Suppressor macrophage (primary cell): ENCODE measurements around the gene CDH4.
"Not testable (repeated sequence)": the region's sequence is repeated elsewhere in the genome, so short reads cannot be mapped to it uniquely, and the experiment has no call there.

Experiments used
- DNase-seq, 4 experiments: peaks; one replicate each; pipeline ENCODE4 v3.0.0-alpha.2; 2020 to 2022

Gene CDH4

GRCh38 chr20:61464307-61465303 lies 212.5 kb downstream of the CDH4 start:
- no peak for DNase-seq

DNA sequence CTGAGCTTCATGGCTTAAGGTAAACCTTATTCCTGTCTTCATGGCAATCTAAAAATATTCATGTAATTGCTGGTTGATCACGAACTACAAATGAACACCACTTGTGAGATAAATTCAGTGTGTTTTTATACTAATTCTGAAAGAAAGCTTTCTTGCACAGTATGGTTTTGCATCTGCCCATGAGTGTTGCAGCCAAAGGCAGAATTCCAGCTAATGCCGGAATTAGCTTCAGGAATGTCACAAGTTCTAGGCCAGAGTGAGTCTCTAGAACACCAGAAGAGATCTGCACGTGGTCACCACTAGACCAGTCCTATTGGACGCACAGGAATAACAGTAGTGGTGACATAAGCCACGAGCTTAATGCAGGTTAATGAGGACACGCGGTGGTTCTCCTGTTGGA lies 223.7 kb downstream of the CDH4 start:
- no peak for DNase-seq

DNA sequence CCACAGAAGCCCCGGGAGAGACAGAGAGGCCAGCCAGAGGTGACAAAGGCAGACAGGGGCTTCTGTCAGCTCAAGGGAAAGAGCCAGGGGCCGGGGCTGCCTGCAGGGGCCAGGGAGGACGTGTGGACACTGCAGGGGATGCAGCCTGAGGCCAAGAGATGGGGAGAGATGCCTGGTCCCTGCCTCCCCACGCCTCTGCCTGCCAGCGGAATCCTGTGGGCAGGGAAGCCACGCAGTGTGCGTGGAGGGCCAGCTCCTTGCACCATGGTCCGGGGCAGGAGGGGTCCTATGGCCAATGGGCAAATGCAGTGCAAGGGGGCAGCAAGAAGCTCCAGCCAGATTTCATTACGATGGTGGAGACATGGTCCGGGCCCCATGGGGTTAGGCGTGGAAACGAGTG lies 224.9 kb downstream of the CDH4 start:
- no peak for DNase-seq

DNA sequence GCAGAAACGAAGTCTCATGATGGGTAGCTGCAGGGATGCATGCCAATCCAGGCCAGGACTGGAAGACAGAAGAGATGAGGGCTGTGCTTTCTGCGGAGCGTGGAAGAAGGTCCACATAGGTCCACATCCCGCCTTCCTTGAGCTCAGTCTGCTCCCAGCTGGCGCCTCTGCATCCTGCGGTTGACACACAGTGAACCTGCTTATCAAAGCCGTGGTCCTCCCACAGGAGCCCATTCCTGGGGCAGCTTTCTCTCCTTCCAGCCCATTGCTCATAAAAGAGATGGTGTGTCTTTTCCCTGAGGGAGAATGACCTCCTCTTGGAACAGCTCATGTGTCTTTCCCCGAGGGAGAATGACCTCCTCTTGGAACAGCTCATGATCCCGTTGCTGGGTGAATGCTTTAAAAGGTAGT lies 225.4 kb downstream of the CDH4 start:
- no peak for DNase-seq

GRCh38 chr20:61478094-61478493 lies 226.0 kb downstream of the CDH4 start:
- no peak for DNase-seq

DNA sequence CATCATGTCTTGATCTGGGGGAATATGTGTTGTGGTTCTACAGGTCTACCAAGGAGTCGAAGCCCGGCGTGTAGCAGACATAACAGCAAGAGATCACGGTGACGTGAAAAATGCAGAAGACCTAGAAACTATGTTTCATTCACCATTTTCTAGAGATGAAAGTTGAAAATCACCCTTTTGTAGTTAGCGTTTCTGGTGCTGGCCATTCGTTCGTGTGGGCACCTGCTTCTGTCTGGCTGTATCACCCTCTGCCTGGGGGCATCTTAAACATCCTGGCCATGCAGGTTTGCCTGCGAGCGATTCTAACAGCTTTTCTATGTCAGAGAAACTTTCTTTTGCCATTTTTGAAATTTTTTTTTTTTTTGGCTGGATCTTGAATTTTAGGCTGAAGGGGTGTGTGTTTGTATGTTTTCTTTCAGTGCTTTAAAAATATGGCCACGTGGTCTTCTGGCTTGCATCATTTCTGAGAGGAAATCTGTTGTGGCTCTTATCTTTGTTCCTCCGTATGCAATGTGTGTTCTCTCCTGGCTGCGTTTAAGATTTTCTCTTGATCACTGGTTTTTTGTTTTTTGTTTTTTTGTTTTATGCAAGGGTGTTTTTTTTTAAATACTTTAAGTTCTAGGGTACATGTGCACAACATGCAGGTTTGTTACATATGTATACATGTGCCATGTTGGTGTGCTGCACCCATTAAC lies 226.7 kb downstream of the CDH4 start:
- DNase-seq = no peak

GRCh38 chr20:61479433-61479832 lies 227.4 kb downstream of the CDH4 start:
- not testable (repeated sequence) for DNase-seq

DNA sequence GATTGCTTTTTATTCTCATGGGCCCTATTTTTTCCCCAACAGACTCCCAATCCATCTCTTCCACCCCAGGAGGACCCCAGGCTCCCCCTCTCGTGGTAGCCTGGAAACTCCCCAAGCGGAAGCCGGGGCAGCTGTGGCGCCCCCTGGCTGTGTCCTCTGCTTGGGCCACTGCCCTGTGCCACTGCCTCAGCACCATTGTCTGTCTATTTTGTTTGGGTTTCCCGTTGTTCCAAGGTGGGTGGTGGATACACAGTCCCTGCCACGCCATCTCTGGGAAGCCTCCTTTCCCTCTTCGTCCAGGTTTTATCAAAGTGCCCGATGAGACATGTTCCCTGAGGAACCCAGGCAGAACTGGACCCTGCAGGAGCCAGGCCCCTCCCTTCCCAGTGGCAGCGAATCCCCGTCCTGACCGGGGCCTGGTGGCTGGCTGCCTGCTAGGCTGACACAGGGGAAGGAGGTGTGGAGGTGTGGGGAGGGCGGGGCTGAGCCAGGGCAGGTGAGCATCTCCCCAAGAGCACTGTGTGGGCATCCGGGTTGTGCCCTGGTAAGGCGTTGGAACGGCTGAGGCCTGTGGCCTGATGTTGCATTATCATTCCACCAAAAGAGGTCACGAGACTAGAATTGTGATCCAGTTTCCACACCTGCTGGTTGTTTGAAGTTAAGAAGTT lies 228.2 kb downstream of the CDH4 start:
- DNase-seq = no peak

DNA sequence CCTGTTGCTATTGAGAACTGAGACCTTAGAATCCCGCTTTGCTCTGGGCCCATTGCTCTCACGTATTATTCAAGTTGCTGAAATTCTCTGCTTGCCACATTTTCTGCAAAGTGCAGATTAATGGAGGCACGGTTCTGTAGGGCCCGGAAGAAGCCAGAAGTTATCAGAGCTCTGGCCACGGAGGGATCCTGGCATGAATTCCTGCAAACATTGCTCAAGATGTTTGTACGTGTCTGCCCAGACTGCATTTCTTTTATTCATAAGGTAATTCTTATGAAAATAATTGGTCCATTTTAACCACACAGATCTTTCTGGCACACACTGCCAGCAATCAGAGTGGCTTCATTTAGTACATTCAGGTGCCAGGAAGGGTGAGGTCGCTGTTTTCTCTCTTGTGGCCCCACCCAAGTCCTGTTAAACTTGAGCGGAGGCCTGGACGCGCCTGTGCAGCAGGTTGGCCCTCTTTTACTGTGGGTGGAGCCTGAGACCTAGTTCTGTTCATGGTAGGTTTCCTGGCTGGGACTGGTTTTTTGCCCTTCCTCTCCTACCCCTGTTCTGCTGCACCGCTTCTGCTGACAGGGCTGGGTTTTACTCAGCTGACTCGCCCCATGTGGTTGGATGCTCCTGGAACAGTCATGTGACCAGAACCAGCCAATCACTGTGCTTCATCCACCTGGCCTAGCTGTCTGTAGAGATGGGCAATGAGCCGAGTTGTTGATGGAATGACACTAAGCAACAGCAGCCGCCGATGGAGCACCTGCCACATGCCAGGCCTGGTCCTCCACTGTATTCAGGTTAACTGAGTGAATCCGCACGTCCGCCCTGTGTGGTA lies 230.2 kb downstream of the CDH4 start:
- DNase-seq = no peak

GRCh38 chr20:61482901-61483300 lies 230.8 kb downstream of the CDH4 start:
- DNase-seq = no peak

DNA sequence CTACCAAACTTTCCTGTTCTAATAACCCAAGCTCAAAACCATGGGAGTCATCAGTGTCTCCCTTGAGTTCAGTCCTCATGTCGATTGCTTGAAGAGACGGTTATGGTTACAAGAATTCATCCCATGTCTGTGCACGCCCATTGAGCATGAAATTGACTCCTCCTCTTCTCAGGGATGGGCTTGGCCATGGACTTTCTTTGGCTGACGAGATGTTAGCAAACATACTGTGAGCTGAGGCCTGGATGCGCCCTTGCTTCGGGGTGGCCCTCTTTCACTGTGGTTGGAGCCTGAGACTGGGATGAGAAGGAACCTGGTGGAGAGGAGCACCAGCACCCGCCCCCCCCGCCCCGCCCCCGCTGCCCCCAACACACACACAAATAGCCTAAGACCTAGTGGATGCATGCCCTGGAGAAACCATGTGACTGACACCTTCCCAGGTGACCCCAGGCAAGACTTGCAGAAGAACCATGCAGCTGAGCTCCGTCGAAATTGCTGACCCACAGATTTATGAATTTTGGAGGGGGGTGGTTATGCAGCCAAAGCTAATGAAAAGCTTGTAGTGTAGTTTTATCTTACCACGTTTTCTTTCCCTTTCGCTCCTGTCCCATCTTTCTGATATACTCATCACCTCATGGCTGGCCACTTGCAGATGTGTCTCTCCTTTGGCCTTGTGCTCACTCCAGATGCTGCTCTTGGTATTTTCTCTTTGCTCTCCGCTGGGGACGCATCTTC lies 231.4 kb downstream of the CDH4 start:
- DNase-seq = no peak

DNA sequence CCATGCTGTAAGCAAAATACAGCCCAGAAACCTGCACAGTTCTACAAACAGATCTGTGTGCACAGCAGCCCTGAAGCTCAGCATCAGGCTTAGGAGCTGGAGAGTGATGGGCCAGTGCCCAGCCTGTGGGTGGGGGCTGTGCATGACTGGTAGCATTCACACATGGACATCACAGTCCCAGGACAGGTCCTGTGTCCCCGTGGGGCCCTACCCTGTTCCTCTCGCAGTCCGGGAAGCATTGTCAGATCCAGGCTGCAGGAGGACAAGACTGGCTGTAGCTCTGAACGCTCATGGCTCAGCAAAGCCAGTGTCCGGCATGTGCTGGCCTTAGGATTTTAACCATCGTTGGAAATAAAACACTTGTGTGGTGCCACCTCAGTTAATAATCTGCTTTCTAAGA lies 234.1 kb downstream of the CDH4 start:
- no peak for DNase-seq

- no peak for DNase-seq
Measured at GRCh38 chr20:61487346-61487996, 235.4 kb downstream of the CDH4 start.

- DNase-seq = no peak
Measured at GRCh38 chr20:61487997-61488371, 235.9 kb downstream of the CDH4 start.

DNA sequence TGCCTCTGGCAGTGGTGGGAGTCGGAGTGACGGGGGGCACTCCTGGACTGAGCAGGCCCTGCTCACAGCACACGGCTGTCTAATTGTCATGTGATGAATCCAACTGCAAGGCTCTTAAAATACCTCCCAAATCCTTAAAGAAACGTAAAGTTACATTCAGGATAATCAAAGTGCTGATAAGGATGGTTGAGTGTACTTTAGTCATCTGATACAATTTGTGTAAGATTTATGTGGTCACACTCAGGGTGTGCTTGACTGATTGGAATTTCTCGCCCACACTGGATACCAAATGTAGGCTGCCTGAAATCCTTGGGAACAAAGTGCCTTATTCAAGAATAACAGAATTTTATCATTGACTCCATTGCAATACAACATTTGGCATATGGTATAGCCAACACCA lies 238.7 kb downstream of the CDH4 start:
- no peak for DNase-seq

DNA sequence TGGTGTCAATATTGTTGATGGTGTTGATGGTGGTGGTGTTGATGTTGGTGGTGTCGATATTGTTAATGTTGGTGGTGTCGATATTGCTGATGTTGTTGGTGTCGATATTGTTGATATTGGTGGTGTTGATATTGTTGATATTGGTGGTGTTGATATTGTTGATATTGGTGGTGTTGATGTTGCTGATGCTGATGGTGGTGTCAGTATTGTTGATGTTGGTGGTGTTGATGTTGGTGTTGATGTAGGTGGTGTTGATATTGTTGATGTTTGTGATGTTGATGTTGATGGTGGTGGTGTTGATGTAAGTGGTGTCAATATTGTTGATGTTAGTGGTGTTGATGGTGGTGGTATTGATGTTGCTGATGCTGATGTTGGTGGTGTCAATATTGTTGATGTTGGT lies 240.0 kb downstream of the CDH4 start:
- no peak for DNase-seq

- DNase-seq = no peak
Measured at GRCh38 chr20:61493798-61494305, 241.8 kb downstream of the CDH4 start.

DNA sequence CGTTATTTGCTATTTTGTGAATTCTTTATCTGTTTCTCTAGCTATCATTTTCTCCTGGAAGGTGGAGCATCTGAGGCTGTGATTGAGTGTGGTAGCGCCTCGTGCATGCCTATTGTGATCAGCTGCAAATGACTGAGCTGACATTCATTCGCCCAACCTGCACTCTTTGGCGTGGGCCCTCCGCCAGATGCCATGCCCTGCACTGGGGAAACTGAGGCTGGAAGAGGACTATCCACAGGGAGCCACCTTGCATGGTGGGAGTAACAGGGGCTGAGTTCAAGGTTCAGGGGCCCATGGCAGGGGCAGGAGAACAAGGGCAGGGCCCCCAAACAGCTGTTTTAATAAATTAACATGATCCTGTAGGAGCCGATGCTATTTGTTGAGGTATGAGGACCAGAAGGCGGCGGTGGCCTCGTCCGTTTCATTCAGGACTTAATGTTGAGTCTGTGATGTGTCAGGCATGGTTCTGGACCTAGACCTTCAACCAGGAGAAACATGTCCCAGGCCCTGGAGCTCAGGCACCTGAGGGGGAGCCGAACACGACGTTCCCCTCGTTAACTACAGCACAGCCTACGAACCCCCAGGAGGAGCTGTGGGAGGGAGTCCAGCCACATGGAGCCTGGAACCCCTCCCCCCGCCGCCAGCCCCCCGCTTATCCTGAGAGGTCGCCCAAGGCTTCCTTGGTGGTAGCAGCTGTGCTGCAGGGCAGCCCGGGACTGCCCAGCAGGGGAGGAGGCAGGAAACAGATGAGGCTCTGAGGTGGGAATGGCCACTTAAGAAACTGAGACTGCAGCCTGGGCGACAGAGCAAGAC lies 242.9 kb downstream of the CDH4 start:
- DNase-seq = no peak

DNA sequence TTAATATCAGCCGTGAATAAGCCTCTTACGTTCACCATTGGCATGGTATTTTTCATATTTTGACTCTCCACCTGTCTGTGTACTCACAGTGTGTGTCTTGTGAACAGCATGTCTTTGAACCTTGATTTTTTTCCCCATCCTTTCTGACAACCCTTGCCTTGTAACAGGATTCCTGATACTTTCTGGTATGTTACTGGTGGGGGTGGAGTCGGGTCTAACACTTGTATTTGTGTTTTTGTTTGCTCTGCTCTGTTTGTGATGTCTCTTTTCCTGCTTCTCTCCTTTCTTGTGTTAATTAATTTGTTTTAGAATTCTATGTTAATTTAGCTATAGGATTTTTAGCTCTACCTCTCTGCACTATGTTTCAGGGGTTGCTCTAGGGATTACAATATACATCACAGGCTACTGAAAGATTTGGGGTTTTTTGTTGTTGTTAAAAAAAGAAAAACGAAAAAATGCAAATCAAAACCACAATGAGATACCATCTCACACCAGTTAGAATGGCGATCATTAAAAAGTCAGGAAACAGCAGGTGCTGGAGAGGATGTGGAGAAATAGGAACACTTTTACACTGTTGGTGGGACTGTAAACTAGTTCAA lies 245.1 kb downstream of the CDH4 start:
- DNase-seq = no peak
